ENCODE results near the gene SLC2A10.

Gene SLC2A10

GRCh38 chr20:46681032-46681854 is 28.2 kb upstream of the SLC2A10 start (continued):
- no peak for TF ChIP-seq ZNF518A (tag by site-specific recombination; conservative IDR thresholded peaks at IDR 0.05; ENCODE audit: low read depth)
- no peak for TF ChIP-seq ZBTB1 (tag by site-specific recombination; IDR thresholded peaks at IDR 0.05)
- TF ChIP-seq ZNF639 (tag by site-specific recombination; IDR thresholded peaks at IDR 0.05) = peak; percentile 46; the same call in 1 of the 2 replicates
- no peak for TF ChIP-seq ZNF629 (tag by site-specific recombination; IDR thresholded peaks at IDR 0.05)
- TF ChIP-seq ZNF596 (tag by site-specific recombination; IDR thresholded peaks at IDR 0.05) = no peak
- TF ChIP-seq WT1 (tag by site-specific recombination; IDR thresholded peaks at IDR 0.05) = no peak
- no peak for TF ChIP-seq ZNF555 (tag by site-specific recombination; conservative IDR thresholded peaks at IDR 0.05)
- peak; percentile 92 for TF ChIP-seq PRDM1 (tag by site-specific recombination; IDR thresholded peaks at IDR 0.05)
- peak; percentile 70 for TF ChIP-seq ZEB2 (tag by site-specific recombination; IDR thresholded peaks at IDR 0.05)
- TF ChIP-seq ZNF2 (tag by site-specific recombination; IDR thresholded peaks at IDR 0.05) = peak; percentile 81

- CTCF ChIA-PET = interaction anchor here (0.5 to 4.7 kb wide), 15 partner anchors 8 to 1154 kb away, joined by 3 to 45 read pairs (median 4); no protein-coding TSS in a partner anchor
- Histone ChIP-seq H3K4me1 (ENCODE audit: control insufficient read depth, insufficient read depth, low read length) (no peaks in the 10 kb centered on the region), H3K36me3 (ENCODE audit: control insufficient read depth in 2 of 2, insufficient read depth in 1 of 2, low read length in 2 of 2) (peaks cover 0 to 38% of the 10 kb centered on the region in 2 experiments; a peak in 1 of 3 replicates), H3K9me3 (ENCODE audit: control insufficient read depth, insufficient read depth, low read depth, low read length) (no peaks in the 10 kb centered on the region), H3K27ac (ENCODE audit: extremely low read depth, low read depth, low read length) (no peak overlapping the region), H3K4me3 (ENCODE audit: low read depth, low read length) (no peak overlapping the region)
- TF ChIP-seq ZBTB17 (tag by site-specific recombination; IDR thresholded peaks at IDR 0.05) (no peak), KLF9 (tag by site-specific recombination; IDR thresholded peaks at IDR 0.05; ENCODE audit: low read depth) (peak; percentile 55; the same call in 1 of the 2 replicates)
- POLR2A ChIA-PET = no interaction called here
Measured at GRCh38 chr20:46682063-46682821, 27.2 kb upstream of the SLC2A10 start.

GRCh38 chr20:46683011-46683667 is 26.3 kb upstream of the SLC2A10 start:
- Histone ChIP-seq H3K27ac (ENCODE audit: extremely low read depth, low read depth, low read length) (no peak overlapping the region), H3K9me3 (ENCODE audit: control insufficient read depth, insufficient read depth, low read depth, low read length) (no peaks in the 10 kb centered on the region), H3K36me3 (ENCODE audit: control insufficient read depth in 2 of 2, insufficient read depth in 1 of 2, low read length in 2 of 2) (peaks cover 0 to 38% of the 10 kb centered on the region in 2 experiments; a peak in 1 of 3 replicates), H3K4me3 (ENCODE audit: low read depth, low read length) (no peak overlapping the region), H3K4me1 (ENCODE audit: control insufficient read depth, insufficient read depth, low read length) (no peaks in the 10 kb centered on the region)
- TF ChIP-seq ZNF211 (tag by site-specific recombination; IDR thresholded peaks at IDR 0.05; ENCODE audit: low read depth) (no peak), ZNF677 (tag by site-specific recombination; IDR thresholded peaks at IDR 0.05) (no peak), ZNF639 (tag by site-specific recombination; IDR thresholded peaks at IDR 0.05) (no peak)
- ChIA-PET CTCF (interaction anchor here (1.1 to 4.7 kb wide), 4 partner anchors 11 to 162 kb away, joined by 3 to 45 read pairs (median 8); no protein-coding TSS in a partner anchor), POLR2A (no interaction called here)
